GM12874 (cell line): Measurements from ENCODE around the gene NRL.

Source experiments
- TF ChIP-seq, protein P1 (sequence below): IDR thresholded peaks from 2 replicates; pipeline ENCODE4 v1.5.1; 2011; ENCODE audit warnings: low read depth, mild to moderate bottlenecking, control low read depth, low read length, moderate library complexity; ENCODE audit not compliant: insufficient read depth

The NRL gene

DNA sequence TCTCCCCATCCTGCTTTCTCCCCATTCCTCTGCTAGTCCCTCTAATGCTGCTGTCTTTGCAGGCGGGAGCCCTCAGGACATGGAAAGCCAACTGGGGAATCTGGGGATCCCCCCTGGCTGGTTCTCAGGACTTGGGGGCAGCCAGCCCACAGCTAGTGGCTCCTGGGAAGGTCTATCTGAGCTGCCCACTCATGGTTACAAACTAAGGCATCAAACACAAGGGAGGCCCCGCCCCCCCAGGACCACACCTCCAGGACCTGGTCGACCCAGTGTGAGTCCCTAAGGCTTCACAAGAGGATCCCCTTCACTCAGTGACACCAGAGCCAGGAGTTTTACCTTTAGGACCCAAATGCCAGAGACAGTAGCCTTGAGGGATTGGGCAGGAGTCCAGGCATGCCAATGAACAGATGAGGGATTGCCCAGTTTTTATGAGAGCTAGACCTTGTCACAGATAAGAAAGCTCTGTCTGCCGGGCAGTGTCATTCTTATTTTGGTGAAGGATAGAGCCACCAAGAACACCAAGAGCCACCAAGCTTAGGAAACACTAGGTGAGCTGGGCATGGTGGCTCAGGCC lies 51.4 kb downstream of the NRL start:
- TF ChIP-seq, protein P1, sequence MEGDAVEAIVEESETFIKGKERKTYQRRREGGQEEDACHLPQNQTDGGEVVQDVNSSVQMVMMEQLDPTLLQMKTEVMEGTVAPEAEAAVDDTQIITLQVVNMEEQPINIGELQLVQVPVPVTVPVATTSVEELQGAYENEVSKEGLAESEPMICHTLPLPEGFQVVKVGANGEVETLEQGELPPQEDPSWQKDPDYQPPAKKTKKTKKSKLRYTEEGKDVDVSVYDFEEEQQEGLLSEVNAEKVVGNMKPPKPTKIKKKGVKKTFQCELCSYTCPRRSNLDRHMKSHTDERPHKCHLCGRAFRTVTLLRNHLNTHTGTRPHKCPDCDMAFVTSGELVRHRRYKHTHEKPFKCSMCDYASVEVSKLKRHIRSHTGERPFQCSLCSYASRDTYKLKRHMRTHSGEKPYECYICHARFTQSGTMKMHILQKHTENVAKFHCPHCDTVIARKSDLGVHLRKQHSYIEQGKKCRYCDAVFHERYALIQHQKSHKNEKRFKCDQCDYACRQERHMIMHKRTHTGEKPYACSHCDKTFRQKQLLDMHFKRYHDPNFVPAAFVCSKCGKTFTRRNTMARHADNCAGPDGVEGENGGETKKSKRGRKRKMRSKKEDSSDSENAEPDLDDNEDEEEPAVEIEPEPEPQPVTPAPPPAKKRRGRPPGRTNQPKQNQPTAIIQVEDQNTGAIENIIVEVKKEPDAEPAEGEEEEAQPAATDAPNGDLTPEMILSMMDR, result no peak

- TF ChIP-seq, protein P1, result no peak
These were observed 52.4 kb downstream of the NRL start for GRCh38 chr14:24062216-24062980.

DNA sequence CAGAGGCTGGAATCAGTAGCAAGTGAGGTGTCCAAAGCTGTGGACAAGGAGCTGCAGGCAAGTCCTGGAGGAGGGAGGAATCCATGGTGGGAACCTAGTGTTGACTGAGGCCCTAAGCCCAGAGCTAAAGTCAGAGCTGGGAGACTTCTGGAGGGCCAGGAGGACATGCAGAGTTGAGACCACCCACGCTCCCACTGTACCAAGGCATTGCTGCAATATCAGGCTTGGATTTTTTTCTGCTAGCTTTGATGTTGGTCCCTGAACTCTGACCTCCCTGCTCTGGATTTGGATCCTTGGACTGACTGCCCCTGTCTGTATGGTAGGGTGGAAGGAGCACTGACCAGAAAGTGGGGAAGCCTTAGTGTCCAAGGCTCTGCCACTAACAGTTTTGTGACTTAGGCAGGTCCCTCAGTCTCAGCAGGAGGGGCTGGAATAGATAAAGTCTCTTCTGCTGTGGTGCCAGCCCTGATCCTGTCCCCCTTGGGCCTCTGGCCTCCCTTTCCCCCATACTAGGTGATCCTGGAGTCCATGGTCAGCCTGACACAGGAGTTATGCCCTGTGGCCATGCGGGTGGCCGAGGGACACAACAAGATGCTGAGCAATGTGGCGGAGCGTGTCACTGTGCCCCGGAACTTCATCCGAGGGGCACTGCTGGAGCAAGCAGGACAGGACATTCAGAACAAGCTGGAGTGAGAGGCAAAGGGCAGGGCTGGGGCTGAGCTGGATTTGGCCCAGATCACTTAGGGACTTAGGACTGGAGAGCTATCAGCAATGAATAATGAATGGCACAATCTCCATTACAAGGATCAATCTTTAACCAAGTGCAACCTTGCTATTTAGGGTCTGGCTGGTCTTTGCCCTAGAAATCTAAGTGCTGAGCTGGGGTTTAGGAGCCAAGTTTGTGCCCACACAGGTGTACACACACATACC lies 53.5 kb downstream of the NRL start:
- TF ChIP-seq, protein P1, result no peak

DNA sequence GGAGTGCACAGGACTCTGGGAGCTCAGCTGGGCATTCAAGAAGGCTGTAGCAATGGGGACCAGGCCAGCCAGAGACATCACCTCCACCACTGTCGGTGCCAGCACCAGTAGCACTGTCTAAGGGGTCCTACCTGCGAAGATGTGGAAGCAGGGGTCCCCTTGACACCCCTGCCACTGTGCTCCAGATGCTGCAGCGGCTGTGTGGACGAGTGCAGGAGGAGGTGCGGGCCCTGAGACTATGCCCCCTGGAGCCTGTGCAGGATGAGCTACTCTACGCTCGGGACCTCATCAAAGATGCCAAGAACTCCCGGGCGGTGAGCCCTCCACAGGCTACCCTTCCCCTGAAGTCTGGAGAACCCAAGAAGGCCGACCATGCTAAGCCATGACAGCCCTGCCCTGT lies 54.3 kb downstream of the NRL start:
- TF ChIP-seq, protein P1, result no peak

DNA sequence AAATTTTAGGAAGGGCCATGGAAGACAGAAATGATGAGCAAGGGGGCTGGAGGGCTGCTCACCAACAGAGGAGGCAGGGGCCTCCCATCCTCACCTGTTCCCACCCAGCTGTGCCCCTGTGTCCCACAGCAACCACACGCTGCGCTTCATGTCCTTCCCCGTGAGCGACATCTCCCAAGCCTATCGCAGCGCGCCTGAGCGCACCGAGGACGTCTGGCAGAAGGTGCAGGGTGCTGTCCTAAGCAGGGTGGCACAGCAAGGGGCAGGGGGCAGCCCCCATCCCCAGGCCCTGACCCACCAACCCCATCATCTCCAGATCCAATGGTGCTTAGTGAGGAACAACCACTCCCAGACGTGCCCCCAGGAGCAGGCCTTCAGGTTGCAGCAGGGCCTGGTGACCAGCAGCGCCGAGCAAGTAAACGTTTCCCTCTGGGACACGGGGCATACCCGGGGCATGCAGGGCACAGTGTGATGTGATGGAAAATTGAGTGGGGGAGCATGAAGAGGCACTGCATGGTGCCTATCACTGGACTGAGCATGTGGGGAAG lies 54.8 kb downstream of the NRL start:
- TF ChIP-seq, protein P1, result no peak

DNA sequence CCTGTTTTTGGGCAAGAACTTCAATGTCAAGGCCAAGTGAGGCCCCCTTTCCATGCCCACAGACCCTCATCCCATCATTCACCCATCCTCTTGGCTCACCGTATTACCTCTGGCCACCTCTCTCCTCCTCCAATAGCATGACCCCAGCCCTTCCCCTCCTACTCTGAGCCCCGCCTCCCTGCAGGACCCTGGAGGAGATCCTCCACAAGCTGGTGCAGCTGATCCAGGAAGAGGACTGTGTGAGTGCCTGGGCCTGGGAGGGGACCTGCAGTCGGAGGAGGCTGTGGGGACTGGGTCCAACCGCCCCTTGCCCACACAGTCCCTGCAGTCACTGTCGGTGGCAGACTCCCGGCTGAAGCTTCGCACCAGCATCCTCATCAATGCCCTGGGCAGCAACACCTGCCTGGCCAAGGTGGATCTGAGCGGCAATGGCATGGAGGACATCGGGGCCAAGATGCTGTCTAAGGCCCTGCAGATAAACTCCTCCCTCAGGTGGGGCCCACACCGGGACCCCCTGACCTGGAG lies 55.7 kb downstream of the NRL start:
- TF ChIP-seq, protein P1, result no peak
